ENCODE measurements around the gene SLC5A10.
"Not testable (repeated sequence)": the region's sequence is repeated elsewhere in the genome, so short reads cannot be mapped to it uniquely, and the experiment has no call there.

The SLC5A10 gene

GRCh38 chr17:19022128-19022527, 70.2 kb downstream of the SLC5A10 start:
- no peak for DNase-seq
- Histone ChIP-seq H3K4me3 (ENCODE audit: control insufficient read depth in 1 of 7, extremely low read depth in 1 of 7, insufficient read depth in 4 of 7, low read depth in 2 of 7, low read length in 6 of 7) (no peak overlapping the region), H3K27me3 (replicated peaks in 2 of 5; ENCODE audit: control insufficient read depth in 4 of 5, insufficient read depth in 5 of 5, low read length in 4 of 5) (no peaks in the 10 kb centered on the region), H3K27ac (ENCODE audit: insufficient read depth in 1 of 2, low read depth in 1 of 2, low read length in 2 of 2, poor library complexity in 1 of 2, severe bottlenecking in 2 of 2) (no peak overlapping the region), H3K9me3 (ENCODE audit: control extremely low read depth in 1 of 5, control insufficient read depth in 4 of 5, insufficient read depth in 2 of 5, low read depth in 1 of 5, low read length in 4 of 5) (no peaks in the 10 kb centered on the region), H3K36me3 (ENCODE audit: control insufficient read depth in 4 of 4, insufficient read depth in 4 of 4, low read length in 3 of 4) (peaks cover 0 to 29% (median 7%) of the 10 kb centered on the region in 4 experiments), H3K4me1 (ENCODE audit: control extremely low read depth in 1 of 4, control insufficient read depth in 4 of 4, insufficient read depth in 4 of 4, low read length in 3 of 4) (no peaks in the 10 kb centered on the region)
- ChIA-PET POLR2A (no interaction called here), CTCF (interaction anchor here (0.9 to 2.5 kb wide), 3 partner anchors 11 to 61 kb away, joined by 3 to 11 read pairs (median 7); no protein-coding TSS in a partner anchor)
- 100% methylated on average over 5 of the region's 5 CpGs for WGBS (ENCODE audit: insufficient coverage)

- POLR2A ChIA-PET: no interaction called here
- no peak for DNase-seq
- CTCF ChIA-PET: interaction anchor here (0.9 to 2.5 kb wide), 4 partner anchors 11 to 64 kb away, joined by 3 to 11 read pairs (median 5); no protein-coding TSS in a partner anchor
- WGBS (ENCODE audit: insufficient coverage): 100% methylated on average over 1 of the region's 6 CpGs
- Histone ChIP-seq H3K27me3 (replicated peaks in 2 of 5; ENCODE audit: control insufficient read depth in 4 of 5, insufficient read depth in 5 of 5, low read length in 4 of 5) (no peaks in the 10 kb centered on the region), H3K36me3 (ENCODE audit: control insufficient read depth in 4 of 4, insufficient read depth in 4 of 4, low read length in 3 of 4) (peaks cover 0 to 29% (median 7%) of the 10 kb centered on the region in 4 experiments), H3K4me3 (ENCODE audit: control insufficient read depth in 1 of 7, extremely low read depth in 1 of 7, insufficient read depth in 4 of 7, low read depth in 2 of 7, low read length in 6 of 7) (no peak overlapping the region), H3K4me1 (ENCODE audit: control extremely low read depth in 1 of 4, control insufficient read depth in 4 of 4, insufficient read depth in 4 of 4, low read length in 3 of 4) (no peaks in the 10 kb centered on the region), H3K9me3 (ENCODE audit: control extremely low read depth in 1 of 5, control insufficient read depth in 4 of 5, insufficient read depth in 2 of 5, low read depth in 1 of 5, low read length in 4 of 5) (no peaks in the 10 kb centered on the region), H3K27ac (ENCODE audit: insufficient read depth in 1 of 2, low read depth in 1 of 2, low read length in 2 of 2, poor library complexity in 1 of 2, severe bottlenecking in 2 of 2) (no peak overlapping the region)
Observed at GRCh38 chr17:19022747-19023146, 70.8 kb downstream of the SLC5A10 start.

- no peak for DNase-seq
- WGBS (ENCODE audit: insufficient coverage): 89% methylated on average over 2 of the region's 9 CpGs
- Histone ChIP-seq H3K4me1 (ENCODE audit: control extremely low read depth in 1 of 4, control insufficient read depth in 4 of 4, insufficient read depth in 4 of 4, low read length in 3 of 4) (no peaks in the 10 kb centered on the region), H3K27me3 (replicated peaks in 2 of 5; ENCODE audit: control insufficient read depth in 4 of 5, insufficient read depth in 5 of 5, low read length in 4 of 5) (no peaks in the 10 kb centered on the region), H3K4me3 (ENCODE audit: control insufficient read depth in 1 of 7, extremely low read depth in 1 of 7, insufficient read depth in 4 of 7, low read depth in 2 of 7, low read length in 6 of 7) (no peak overlapping the region), H3K36me3 (ENCODE audit: control insufficient read depth in 4 of 4, insufficient read depth in 4 of 4, low read length in 3 of 4) (peaks cover 0 to 29% (median 7%) of the 10 kb centered on the region in 4 experiments), H3K9me3 (ENCODE audit: control extremely low read depth in 1 of 5, control insufficient read depth in 4 of 5, insufficient read depth in 2 of 5, low read depth in 1 of 5, low read length in 4 of 5) (no peaks in the 10 kb centered on the region), H3K27ac (ENCODE audit: insufficient read depth in 1 of 2, low read depth in 1 of 2, low read length in 2 of 2, poor library complexity in 1 of 2, severe bottlenecking in 2 of 2) (no peak overlapping the region)
- ChIA-PET CTCF (interaction anchor here (0.9 to 2.5 kb wide), 5 partner anchors 12 to 64 kb away, joined by 3 to 11 read pairs (median 4); no protein-coding TSS in a partner anchor), POLR2A (no interaction called here)
Observed at GRCh38 chr17:19023209-19023999, 71.4 kb downstream of the SLC5A10 start.

GRCh38 chr17:19024101-19025078, 72.4 kb downstream of the SLC5A10 start:
- ChIA-PET POLR2A (no interaction called here), CTCF (interaction anchor here (1.6 kb wide), 1 partner anchor 64 kb away, joined by 4 read pairs; no protein-coding TSS in a partner anchor)
- Histone ChIP-seq H3K4me3 (ENCODE audit: control insufficient read depth in 1 of 7, extremely low read depth in 1 of 7, insufficient read depth in 4 of 7, low read depth in 2 of 7, low read length in 6 of 7) (no peak overlapping the region), H3K36me3 (ENCODE audit: control insufficient read depth in 4 of 4, insufficient read depth in 4 of 4, low read length in 3 of 4) (peaks cover 0 to 29% (median 7%) of the 10 kb centered on the region in 4 experiments), H3K27me3 (replicated peaks in 2 of 5; ENCODE audit: control insufficient read depth in 4 of 5, insufficient read depth in 5 of 5, low read length in 4 of 5) (no peaks in the 10 kb centered on the region), H3K27ac (ENCODE audit: insufficient read depth in 1 of 2, low read depth in 1 of 2, low read length in 2 of 2, poor library complexity in 1 of 2, severe bottlenecking in 2 of 2) (no peak overlapping the region), H3K4me1 (ENCODE audit: control extremely low read depth in 1 of 4, control insufficient read depth in 4 of 4, insufficient read depth in 4 of 4, low read length in 3 of 4) (no peaks in the 10 kb centered on the region), H3K9me3 (ENCODE audit: control extremely low read depth in 1 of 5, control insufficient read depth in 4 of 5, insufficient read depth in 2 of 5, low read depth in 1 of 5, low read length in 4 of 5) (no peaks in the 10 kb centered on the region)
- WGBS (ENCODE audit: insufficient coverage): 90% methylated on average over 18 of the region's 22 CpGs
- no peak for DNase-seq

GRCh38 chr17:19028671-19029070, 76.7 kb downstream of the SLC5A10 start:
- DNase-seq; H3K4me3 ChIP-seq (ENCODE audit: control insufficient read depth in 1 of 7, extremely low read depth in 1 of 7, insufficient read depth in 4 of 7, low read depth in 2 of 7, low read length in 6 of 7); POLR2A ChIA-PET; H3K9me3 ChIP-seq (ENCODE audit: control extremely low read depth in 1 of 5, control insufficient read depth in 4 of 5, insufficient read depth in 2 of 5, low read depth in 1 of 5, low read length in 4 of 5); CTCF ChIA-PET; H3K27ac ChIP-seq (ENCODE audit: insufficient read depth in 1 of 2, low read depth in 1 of 2, low read length in 2 of 2, poor library complexity in 1 of 2, severe bottlenecking in 2 of 2); H3K4me1 ChIP-seq (ENCODE audit: control extremely low read depth in 1 of 4, control insufficient read depth in 4 of 4, insufficient read depth in 4 of 4, low read length in 3 of 4); H3K36me3 ChIP-seq (ENCODE audit: control insufficient read depth in 4 of 4, insufficient read depth in 4 of 4, low read length in 3 of 4); H3K27me3 ChIP-seq (replicated peaks in 2 of 5; ENCODE audit: control insufficient read depth in 4 of 5, insufficient read depth in 5 of 5, low read length in 4 of 5): not testable (repeated sequence)
- no CpG with 5 or more reads among the region's 11 CpGs for WGBS (ENCODE audit: insufficient coverage)

- H3K4me3 ChIP-seq (ENCODE audit: control insufficient read depth in 1 of 7, extremely low read depth in 1 of 7, insufficient read depth in 4 of 7, low read depth in 2 of 7, low read length in 6 of 7); CTCF ChIA-PET; POLR2A ChIA-PET; H3K4me1 ChIP-seq (ENCODE audit: control extremely low read depth in 1 of 4, control insufficient read depth in 4 of 4, insufficient read depth in 4 of 4, low read length in 3 of 4); H3K9me3 ChIP-seq (ENCODE audit: control extremely low read depth in 1 of 5, control insufficient read depth in 4 of 5, insufficient read depth in 2 of 5, low read depth in 1 of 5, low read length in 4 of 5); DNase-seq; H3K27ac ChIP-seq (ENCODE audit: insufficient read depth in 1 of 2, low read depth in 1 of 2, low read length in 2 of 2, poor library complexity in 1 of 2, severe bottlenecking in 2 of 2); H3K36me3 ChIP-seq (ENCODE audit: control insufficient read depth in 4 of 4, insufficient read depth in 4 of 4, low read length in 3 of 4); H3K27me3 ChIP-seq (replicated peaks in 2 of 5; ENCODE audit: control insufficient read depth in 4 of 5, insufficient read depth in 5 of 5, low read length in 4 of 5): not testable (repeated sequence)
- WGBS (ENCODE audit: insufficient coverage): no CpG with 5 or more reads among the region's 5 CpGs
Observed at GRCh38 chr17:19029740-19030139, 77.8 kb downstream of the SLC5A10 start.

Data from common myeloid progenitor, CD34-positive (primary cell).